SK-MEL-5 (cell line): ENCODE results near the gene UCP2. TPM values are rescaled to one million over a fixed set of nuclear protein-coding genes. Genes with fewer than 3 reads are reported as not detected.

Experiments
- DNase-seq: peaks from one replicate; pipeline ENCODE4 v3.0.0-alpha.2; 2016; ENCODE audit warnings: low read depth, low spot score
- in situ Hi-C: cut with HindIII; loops from 2 replicates; pipeline ENCODE4 v1.10.0; 2016; ENCODE audit warnings: low sequenced_read_pairs, high pct_unique_total_duplicates, low pct_unique_long_range_greater_than_20kb
- total RNA-seq: library from RNA; depleted of rRNA; stranded (reverse); fragments of >200 nt; shearing (Covaris generic); gene quantifications from 2 replicates; pipeline ENCODE4 v1.2.3, GENCODE V29; 2014

Gene UCP2
- total RNA-seq, 1 experiment from 2014 or later: 0.63 TPM

DNA sequence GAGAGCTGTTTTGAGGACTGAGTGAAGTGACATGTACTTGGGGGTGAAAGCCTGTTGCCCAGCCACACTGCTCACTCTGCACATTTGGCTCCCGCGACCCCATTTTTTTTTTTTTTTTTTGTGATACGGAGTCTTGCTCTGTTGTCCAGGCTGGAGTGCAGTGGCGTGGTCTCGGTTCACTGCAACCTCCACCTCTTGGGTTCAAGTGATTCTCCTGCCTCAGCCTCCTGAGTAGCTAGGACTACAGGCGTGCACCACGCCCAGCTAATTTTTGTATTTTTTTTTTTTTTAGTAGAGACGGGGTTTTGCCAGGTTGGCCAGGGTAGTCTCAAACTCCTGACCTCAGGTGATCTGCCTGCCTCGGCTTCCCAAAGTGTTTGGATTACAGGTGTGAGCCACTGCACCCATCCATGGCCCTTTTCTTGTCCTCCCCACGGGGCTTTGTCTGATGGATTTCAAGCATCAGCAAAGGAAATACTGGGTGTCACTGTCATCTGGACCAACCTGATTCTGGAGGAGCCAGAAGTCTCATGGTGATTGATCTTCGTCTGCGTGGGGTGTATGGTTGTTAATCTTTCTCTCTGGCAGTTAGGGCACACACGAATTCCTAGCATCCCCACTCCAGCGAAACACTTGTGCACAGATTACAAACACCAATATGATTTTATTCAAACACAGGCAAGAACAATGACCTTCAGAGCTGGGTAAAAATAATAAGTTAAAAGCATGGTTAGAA lies 29.6 kb upstream of the UCP2 start:
- no peak for DNase-seq
- in situ Hi-C loops: no loop called here

DNA sequence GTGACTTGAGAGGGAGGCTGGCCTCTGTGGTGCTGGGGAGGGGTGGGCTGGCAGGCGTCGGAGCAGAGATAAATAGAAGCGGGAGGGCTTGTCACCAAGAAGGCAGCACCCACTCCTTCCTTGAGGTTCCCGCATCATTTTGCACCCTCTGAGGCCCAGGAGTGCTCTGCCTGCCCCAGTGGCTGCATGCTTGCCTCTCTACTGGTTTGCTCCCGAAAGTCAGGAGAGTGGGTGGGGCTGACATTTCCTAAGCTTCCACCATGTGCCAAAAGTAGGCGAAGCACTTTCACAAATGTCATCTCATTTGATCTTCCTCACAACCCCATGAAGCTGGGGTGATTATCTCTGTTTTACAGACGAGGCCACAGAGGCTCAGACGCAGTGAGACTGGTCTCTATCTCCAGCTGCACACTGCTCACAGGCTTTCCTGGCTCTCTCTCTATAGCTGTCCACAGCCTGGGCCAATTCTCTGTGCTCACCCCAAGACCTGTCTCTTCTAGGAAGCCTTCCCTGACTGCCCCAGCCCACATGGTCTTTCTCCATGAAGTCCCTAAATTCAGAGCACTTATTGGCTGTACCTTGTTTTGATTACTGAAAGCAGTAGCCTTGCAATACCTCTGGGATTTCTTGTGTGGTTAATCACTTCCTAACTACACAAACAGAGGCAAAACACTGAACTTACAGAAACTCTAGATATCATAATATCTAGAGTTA lies 28.9 kb upstream of the UCP2 start:
- in situ Hi-C loops: no loop called here
- DNase-seq: no peak

DNA sequence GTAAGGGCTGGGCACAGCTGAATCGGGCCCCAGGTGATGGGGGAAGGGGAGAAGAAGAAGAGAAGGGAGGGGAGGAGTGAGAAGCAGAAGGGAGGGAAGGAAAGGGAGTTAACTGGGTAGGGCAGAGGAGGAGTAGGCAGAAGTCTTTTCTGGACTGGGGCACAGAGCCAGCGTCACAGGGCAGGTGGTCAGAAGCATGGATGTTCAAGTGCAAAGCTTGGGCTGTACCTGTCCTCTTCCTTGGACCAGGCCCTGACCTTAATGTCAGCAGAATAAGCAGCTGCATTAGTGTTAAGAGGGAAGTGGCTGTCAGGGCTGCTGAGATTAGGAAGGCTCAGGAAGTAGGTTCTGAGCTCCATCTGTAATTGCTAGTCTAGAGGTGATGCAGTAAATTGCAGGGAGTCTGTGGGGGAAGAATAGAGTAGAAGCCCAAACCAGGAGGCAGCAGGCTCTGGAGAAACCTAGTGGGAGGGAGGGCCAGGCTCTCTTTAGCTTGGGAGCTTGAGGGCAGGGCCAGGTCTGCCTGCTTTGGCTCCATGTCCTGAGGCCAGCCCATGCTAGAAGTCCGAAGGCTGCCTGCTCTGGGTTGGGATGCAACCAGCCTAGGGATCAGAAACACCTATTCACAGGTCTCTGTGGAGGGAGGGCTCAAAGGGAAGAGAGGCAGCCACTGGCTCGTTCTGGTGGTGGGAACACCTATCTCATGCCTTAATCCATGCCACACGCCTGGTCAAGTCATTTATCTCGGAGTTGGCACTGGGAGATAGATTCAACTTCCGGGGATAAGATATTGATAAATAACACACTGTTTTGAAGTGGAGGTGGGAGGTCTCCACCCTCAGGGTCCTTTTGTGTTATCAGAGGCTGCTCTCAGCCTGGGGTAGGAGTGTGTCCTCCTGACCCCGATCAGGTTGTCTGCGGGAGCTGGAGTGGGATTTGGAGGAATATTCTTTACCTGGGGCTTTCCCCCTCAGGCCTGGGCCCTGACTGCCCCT lies 28.0 kb upstream of the UCP2 start:
- DNase-seq: no peak
- in situ Hi-C loops: no loop called here

DNA sequence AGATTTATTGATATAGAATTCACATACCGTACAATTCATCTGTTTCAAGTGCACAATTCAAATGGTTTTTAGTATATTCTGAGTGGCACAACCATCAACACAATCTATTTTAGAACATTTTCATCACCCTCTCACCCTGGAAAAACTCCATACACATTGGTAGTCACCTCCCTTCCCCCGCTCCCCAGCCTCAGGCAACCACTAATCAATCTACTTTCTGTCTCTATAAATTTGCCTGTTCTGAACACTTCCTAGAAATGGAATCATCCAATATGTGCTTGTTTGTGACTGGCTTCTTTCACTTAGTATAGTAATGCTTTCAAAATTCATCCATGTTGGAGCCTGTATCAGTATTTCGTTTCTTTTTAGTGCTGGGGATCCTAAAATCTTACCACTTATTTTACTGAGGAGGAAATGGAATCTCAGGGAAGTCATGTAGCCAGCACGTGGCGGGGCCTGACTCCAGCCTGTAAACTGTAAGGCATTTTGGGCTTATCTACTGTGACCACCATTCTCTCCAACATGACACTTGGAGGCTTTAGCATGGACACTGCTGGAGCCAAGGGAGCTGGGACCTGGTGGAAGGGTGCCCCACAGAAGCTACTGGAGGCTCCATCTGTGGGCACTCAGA lies 27.1 kb upstream of the UCP2 start:
- no peak for DNase-seq
- in situ Hi-C loops: no loop called here

DNA sequence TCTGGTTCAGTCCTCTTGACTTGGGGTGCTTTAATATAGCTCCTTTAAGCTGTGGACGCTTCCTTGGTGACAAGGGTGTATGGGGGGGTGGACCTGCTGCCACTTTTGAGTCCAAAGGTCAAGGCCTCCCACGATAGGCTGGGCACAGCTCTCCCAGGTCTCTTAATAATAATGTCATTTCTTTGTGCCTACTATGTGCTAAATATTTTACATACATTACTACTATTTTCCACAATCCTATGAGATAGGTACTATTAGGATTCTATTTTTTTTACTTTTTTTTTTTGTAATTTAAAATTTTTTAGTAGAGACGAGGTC lies 26.5 kb upstream of the UCP2 start:
- DNase-seq: no peak
- in situ Hi-C loops: no loop called here

DNA sequence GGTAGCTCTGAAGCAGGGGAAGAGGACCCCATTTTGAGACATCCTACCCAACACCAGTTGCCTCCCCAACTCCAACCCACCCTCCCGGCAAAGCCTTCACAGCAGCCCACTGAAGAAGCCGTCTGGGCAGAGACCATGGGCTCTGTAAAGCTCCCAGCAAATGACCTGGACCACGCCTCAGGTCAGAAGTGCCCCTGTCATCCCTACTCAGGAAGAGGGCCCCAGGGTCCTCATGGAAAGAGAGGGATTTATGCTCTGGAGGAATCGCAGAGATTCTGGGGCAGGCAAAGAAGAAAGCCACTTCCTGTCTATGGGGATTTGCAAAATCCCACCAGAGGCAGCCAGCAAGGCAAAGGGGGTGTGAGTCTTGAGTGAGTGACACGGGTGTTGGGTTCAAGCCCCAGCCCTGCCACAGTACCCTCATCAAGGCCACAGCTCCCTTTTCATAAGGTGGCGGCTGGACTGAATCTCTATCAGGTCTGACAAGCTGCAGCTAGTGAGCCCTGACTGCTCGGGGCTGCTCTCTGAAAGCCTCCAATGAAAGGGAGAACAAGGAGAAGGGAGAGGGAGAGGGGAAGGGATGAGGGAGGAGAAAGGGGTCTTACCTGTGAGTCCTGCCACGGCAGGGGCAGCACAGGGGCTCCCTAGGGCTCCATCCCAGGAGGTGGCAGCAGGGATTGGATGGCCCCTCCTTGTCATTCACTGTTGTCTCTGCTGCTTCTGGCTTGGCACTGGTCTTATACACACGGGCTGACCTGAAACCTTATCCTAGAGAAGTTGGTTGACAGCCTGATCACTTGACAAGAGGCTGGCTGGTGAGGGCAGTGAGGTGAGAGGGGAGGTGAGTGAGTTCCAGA lies 26.0 kb upstream of the UCP2 start, which contains the start of gene UCP3:
TSS of gene UCP3 (minus strand) at position 713 of the 857 bp plus-strand sequence. CDS start 2,043 bp downstream, outside the sequence.
- in situ Hi-C loops: no loop called here
- no peak for DNase-seq

DNA sequence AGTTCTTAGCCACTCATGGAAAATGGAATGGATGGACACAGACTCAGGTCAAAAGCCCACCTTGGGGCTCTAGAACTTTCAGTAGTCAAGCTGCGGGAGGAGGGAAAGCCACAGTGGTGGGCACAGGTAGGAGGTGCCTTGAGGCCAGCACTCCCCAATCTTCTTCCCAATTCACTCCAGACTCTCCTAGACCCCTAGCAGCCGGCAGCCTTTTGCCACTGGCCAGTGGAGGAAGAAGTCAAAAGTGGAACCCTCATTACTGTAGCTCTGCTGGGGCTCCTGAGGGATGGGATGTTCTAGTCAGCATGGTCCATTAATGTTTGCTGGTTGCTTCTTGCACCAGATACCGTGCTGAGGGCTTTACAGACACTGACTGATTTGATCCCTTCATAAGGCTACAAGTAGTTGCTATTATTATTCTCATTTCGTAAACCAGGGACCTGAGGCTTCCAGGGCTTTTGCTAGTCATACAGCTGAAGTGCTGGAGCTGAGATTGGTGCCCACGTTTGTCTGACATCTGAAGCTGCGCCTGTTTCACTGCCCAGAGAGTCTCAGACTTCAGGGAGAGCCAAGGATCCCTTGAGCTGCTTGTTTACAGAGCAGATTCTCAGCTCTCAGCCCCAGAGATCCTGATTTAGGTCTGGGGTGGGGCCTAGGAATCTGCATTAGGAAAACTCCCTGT lies 25.2 kb upstream of the UCP2 start:
- no peak for DNase-seq
- in situ Hi-C loops: no loop called here

DNA sequence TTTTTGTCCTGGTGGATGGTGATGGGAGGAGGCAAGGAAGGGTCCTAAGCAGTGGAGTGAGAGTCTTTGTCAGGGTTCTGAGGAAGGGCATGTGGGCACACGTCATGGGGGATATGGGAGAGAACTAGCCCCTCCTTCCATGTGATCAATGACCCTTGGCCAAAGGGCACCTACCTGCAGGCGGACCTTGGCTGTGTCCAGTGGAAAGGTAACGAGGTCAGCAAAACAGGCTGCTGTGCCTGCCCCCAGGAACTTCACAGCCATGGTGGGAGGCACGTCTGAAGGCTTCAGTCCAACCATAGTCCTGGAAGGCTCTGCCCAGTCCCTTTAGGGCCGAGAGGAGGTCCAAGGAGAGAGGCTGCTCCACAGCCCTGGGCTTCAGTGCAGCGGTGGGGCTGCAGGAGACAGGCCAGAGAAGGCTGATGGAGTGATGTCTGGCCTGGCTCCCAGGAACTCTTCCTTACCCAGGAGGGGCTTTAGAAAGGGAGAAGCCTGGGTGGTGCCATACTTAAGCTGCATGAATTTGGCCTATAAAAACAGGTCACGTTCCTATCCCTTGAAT lies 24.2 kb upstream of the UCP2 start:
- in situ Hi-C loops: no loop called here
- DNase-seq: no peak

DNA sequence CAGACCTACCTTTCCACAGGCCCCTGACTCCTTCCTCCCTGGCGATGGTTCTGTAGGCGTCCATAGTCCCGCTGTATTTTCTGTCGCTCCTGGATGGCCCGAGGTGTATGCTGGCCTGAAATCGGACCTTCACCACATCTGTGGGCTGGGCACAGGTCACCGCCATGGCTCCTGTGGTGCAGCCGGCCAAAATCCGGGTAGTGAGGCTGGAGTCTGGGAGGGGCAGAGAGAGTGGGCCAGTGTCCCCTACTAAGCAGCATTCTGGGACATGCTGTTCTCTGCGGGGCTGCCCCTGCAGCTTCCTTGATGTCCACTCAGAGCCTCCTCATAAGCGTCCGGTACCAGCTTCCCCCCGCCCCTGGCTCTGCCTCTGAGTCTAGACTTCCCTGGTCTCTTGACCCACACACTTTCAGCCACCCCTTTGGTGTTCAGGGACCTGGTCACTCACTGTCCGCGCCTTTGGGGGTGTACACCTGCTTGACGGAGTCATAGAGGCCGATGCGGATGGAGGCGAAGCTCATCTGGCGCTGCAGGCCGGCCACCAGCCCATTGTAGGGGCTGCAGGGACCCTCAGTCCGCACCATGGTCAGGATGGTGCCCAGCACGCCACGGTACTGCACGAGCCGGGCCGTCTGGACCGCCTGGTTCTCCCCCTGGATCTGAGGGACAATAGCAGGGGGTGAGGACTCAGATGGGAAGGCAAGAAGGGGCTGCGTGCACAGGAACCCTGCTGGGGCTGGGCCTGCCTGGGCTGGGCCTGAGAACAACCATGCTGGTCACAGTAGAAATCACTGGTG lies 23.3 kb upstream of the UCP2 start:
- DNase-seq: no peak
- in situ Hi-C loops: no loop called here

DNA sequence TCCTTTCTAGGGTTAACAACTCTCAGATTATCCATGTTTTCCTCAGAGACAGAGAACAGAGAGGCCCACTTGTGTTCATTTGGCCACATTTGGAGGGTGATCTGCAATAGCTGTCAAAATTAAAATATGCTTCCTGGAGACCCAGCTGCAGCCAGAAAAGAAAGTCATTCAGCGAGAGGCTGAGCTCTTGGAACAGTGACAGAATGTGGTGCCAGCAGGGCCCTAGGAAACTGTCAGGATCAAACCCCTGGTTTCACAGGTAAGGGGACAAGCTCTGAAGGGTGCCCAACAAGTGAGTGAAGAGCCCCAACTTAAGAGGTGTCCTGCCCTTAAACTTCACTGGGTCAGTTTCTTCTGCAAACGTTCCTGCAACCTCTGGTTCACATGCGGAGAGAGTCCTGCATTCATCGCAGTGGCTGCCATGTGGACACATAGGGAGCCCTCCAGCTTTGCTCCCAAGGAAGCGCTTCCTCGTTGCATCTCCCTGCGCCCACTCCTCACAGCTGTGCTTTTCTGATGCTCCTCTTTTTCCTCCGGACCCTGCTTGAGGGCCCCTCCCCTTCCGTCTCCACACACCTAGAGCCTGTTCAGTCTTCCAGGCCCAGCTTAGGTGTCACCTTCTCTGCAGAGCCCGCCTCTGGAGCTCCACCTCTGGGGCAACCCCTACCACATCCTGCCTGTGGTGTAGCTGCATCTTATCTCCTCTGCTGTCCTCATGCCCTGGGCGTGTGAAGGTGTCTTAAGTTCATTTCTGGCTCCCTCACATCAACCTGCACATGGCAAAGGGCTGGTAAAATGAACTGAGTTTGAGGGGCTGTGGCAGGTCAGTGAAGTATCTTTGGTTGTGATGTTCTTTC lies 22.3 kb upstream of the UCP2 start:
- in situ Hi-C loops: no loop called here
- no peak for DNase-seq

DNA sequence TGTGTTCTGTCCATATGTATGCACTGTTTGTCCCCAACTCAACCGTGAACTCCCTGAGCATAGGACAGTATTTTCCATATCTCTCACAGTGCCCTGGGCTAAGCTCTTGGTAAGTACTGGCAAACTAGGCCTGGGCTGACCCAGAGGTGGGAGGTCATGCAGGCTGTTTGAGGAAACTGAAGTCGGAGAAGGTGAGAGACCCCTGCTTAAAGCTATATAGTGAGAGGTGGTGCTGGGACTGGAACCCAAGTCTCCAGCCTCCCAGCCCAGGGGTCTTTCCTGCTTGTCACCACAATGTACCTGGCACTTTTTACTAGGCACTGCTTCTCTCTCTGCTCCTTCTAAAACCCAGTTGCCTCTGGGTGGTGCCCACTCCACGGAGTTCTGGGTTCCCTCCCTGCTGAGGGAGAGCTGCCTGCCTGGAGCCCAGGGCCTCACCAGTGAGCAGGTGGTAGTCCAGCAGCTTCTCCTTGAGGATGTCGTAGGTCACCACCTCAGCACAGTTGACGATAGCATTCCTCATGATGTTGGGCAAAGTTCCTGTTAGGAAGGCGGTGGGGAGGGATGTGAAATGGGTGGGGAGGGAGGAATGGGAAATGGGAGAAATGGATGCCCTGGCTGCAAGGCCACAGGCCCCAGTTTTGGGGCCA lies 21.5 kb upstream of the UCP2 start:
- in situ Hi-C loops: no loop called here
- no peak for DNase-seq

DNA sequence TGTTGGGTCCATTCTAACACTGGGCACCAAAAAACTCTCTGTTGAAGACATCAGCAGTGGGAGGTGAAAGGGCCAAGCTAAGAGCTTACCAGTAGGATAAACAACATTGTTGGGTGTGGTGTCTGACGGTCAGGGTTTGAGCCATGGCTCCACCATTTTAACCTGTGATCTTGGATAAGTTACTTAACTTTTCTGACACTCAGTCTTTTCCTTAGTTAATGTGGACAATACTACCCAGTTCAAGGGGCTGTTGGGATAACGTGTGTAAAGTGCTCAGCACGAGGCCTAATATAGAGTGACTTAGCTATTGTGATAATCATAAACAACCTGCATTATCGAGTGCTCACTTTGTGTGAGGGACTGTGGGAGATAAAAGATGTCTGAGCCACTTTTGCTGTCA lies 20.2 kb upstream of the UCP2 start:
- no peak for DNase-seq
- in situ Hi-C loops: no loop called here

DNA sequence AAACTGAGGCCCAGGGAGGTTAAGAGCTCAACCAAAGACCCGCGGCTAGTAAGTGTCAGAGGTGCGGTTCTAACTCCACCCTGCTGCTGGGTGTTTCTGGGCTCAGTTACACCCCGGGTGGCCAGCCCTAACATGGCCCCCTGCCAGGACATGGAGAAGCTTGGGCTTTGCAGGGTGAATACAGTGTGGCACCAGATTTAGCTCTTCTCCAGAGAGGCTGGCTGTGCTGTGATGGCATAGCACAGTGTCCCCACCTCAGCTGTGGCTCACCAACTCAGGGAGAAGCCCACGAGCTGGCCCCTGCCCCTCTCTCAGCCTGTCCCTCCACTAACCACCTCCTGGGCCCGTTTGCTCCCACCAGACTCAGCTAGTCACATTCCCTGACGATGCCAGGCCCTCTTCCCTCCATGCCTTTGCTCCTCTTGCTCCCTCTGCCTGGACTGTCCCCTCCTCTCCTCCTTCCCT lies 19.2 kb upstream of the UCP2 start:
- in situ Hi-C loops: no loop called here
- no peak for DNase-seq
